NCI-H446 (cell line): ENCODE data around the gene LYG2.
"Not testable (repeated sequence)": the region's sequence is repeated elsewhere in the genome, so short reads cannot be mapped to it uniquely, and the experiment has no call there.

Experiments
- DNase-seq, 2 experiments: peaks; one replicate each; lab custom pipeline; 2025; lab: John Stamatoyannopoulos, UW

LYG2 gene

DNA sequence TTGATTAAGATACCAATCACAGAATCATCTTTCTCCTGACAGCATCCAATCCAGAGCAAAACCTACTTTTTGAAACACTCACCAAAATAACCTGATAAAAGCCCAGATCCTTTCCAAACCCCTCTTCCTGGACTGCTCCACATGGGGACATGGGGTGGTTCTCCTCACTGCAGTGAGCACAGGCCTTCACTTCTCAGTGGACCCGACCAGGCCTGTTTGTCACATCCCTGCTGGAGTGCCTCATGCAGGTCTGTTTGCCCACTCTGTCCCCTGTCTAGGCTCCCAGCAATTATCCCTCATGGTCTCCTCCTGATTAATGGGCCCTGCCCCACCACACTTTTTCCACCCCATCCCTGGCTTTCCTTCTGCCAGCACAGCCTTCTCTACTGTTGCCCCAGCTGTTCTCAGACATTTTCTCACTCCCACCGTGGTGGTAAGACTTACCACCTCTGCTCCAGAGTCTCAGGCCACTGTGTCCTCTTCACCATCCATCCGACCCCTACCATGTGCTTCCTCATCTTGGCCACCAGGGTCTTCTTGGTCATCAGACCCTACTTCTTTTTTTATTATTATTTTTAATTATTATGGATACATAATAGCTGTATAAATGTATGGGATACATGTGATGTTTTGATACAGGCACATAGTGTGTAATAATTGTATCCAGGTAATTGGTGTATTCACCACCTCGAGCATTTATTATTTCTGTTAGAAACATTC lies 53.3 kb downstream of the LYG2 start:
- DNase-seq: no peak

DNA sequence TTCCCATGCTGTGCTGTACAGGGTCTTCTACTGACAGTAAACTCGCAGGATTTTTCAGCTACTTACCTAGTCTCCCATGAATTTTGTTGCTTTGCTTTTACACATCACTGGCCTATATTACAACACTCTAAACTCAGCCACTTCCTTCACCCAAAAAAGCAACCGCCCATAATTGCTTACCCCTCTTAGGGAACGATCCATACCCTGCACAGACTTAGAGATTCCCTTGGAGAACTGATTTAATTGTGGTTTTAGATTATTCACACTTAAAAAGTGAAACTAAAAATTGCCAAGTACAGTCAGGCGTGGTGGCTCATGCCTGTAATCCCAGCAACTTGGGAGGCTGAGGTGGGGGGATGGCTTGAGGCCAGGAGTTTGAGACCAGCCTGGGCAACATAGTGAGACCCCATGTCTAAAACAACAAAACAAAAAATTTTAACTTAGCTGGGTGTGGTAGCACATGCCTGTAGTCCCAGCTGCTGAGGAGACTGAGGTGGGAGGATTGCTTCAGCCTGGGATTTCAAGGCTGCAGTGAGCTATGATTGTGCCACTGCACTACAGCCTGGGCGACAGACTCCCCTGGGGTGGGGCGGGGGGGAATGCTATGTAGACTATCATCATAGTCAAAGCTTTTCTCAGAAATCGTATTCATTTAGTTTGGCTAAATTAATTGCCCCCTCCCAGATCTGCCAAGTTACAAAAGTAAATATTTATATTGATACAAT lies 55.2 kb downstream of the LYG2 start:
- no peak for DNase-seq

DNA sequence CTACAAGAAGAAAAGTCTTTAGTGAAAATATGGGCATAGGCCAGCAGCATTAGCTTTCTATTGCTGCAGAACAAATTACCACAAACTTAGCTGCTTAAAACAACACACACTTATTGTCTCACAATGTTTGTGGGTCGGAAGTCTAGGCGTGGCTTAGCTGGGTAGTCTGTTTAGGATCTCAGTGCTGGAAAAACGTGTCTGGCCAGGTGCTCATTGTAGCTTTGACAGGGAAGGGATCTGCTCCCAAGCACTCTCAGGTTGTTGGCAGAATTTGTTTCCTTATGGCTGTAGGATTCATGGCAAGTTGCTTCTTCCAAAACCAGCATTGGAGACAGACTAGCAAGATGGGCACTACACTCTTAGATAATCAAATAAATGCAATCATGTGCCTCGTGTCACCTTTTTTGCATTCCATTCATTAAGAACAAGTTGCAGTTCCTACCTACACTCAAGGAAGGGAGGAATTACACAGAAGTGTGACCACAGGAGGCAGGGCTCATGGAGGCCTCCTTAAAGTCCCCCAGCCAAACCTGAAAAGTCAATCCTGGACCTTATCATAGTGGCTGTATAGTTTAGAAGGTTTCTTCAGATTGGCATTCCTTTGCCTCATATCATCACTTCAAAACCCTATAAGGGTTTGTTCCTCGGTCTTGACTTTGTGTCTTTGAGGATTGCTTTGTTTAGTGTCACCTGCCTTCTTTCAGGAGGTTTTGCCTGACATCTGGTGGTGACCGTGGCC lies 57.2 kb downstream of the LYG2 start:
- DNase-seq: no peak

DNA sequence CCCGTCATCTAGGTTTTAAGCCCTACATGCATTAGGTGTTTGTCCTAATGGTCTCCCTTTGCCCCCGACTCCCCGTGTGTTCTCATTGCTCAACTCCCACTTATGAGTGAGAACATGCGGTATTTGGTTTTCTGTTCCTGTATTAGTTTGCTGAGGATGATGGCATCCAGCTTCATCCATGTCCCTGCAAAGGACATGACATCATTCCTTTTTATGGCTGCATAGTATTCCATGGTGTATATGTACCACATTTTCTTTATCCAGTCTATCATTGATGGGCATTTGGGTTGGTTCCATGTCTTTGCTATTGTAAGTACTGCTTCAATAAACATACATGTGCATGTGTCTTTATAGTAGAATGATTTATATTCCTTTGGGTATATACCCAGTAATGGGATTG lies 63.1 kb downstream of the LYG2 start:
- not testable (repeated sequence) for DNase-seq
